Peyer's patch (tissue), 4 donors: ENCODE measurements around the gene NAP1L4. TPM values are rescaled to one million over a fixed set of nuclear protein-coding genes. Genes with fewer than 3 reads are reported as not detected.

ENCODE experiments used
- DNase-seq, 3 donors: peaks; one replicate each; pipeline ENCODE4 v3.0.0-alpha.2; 2017 to 2019
- H3K27ac ChIP-seq, 4 donors: fragments of 200-600 bp; sonication (generic); one replicate each; pipeline ENCODE4 v1.5.1; 2016 to 2019
- H3K27me3 ChIP-seq, 2 donors: fragments of 200-600 bp; sonication (generic); one replicate each; pipeline ENCODE4 v1.5.1; 2019
- H3K36me3 ChIP-seq, 3 donors: fragments of 200-600 bp; sonication (generic); one replicate each; pipeline ENCODE4 v1.5.1; 2016 to 2019
- H3K4me1 ChIP-seq, 4 donors: fragments of 200-600 bp; sonication (generic); one replicate each; pipeline ENCODE4 v1.5.1; 2016 to 2019
- H3K4me3 ChIP-seq, 4 donors: fragments of 200-600 bp; sonication (generic); 1 replicate in 3 of 4; 2 replicates in 1 of 4; pipeline ENCODE4 v1.5.1; 2016 to 2019; ENCODE audit warnings: mild to moderate bottlenecking in 1 of 4
- H3K9me3 ChIP-seq, 4 donors: fragments of 200-600 bp; sonication (generic); one replicate each; pipeline ENCODE4 v1.5.1; 2016 to 2019; ENCODE audit warnings: mild to moderate bottlenecking in 1 of 4
- CTCF ChIP-seq, 6 experiments: fragments of 450-650 bp in 4 of 6; fragments of 200-600 bp in 2 of 6; sonication (generic) in 1 of 6; IDR thresholded peaks; one replicate each; pipeline ENCODE4 v1.5.1; 2017 to 2019; ENCODE audit warnings: antibody characterized with exemption in 6 of 6, mild to moderate bottlenecking in 3 of 6, moderate library complexity in 1 of 6
- POLR2A ChIP-seq, 2 donors: fragments of 450-650 bp; IDR thresholded peaks; one replicate each; pipeline ENCODE4 v1.5.1; 2017; ENCODE audit warnings: antibody characterized with exemption in 2 of 2, mild to moderate bottlenecking in 2 of 2, moderate library complexity in 2 of 2
- total RNA-seq, 4 donors: library from RNA; depleted of rRNA; stranded (reverse); fragments of >200 nt; gene quantifications; one replicate each; pipeline ENCODE4 v1.1.0, GENCODE V29; 2016

The NAP1L4 gene
- total RNA-seq, 4 donors from 2014 or later = 87.6 to 177 (median 119) TPM

- TF ChIP-seq CTCF (IDR thresholded peaks at IDR 0.05) = no peak
- DNase-seq = no peak
- H3K27ac ChIP-seq = peak overlapping the region in 1 of 4 donors; percentile 17
- peaks cover 0 to 68% (median 0%) of the 10 kb centered on the region in 3 donors for H3K36me3 ChIP-seq
- no peak overlapping the region for H3K4me3 ChIP-seq
- peaks cover 0 to 16% (median 7%) of the 10 kb centered on the region in 4 donors for H3K4me1 ChIP-seq
- no peaks in the 10 kb centered on the region for H3K27me3 ChIP-seq
- no peaks in the 10 kb centered on the region for H3K9me3 ChIP-seq
Measured at GRCh38 chr11:3022300-3022967, 30.3 kb upstream of the NAP1L4 start.

- DNase-seq = peak in 2 of 3 donors; percentile 63 to 71
Measured at GRCh38 chr11:3021125-3021524, 29.0 kb upstream of the NAP1L4 start.

GRCh38 chr11:3020011-3020410, 27.9 kb upstream of the NAP1L4 start:
- Histone ChIP-seq H3K4me1 (peaks cover 0 to 16% (median 7%) of the 10 kb centered on the region in 4 donors), H3K9me3 (no peaks in the 10 kb centered on the region), H3K27me3 (no peaks in the 10 kb centered on the region), H3K27ac (no peak overlapping the region), H3K4me3 (no peak overlapping the region), H3K36me3 (peaks cover 0 to 69% (median 0%) of the 10 kb centered on the region in 3 donors)
- TF ChIP-seq CTCF (IDR thresholded peaks at IDR 0.05) (no peak), POLR2A (IDR thresholded peaks at IDR 0.05) (no peak)
- no peak for DNase-seq

More at GRCh38 chr11:3021125-3021524, 29.0 kb upstream of the NAP1L4 start:
- H3K4me3 ChIP-seq = no peak overlapping the region
- H3K9me3 ChIP-seq = no peaks in the 10 kb centered on the region
- peak in 4 of 6 experiments; percentile 49 to 74 (median 71) for TF ChIP-seq CTCF (IDR thresholded peaks at IDR 0.05)
- no peak for TF ChIP-seq POLR2A (IDR thresholded peaks at IDR 0.05)
- H3K36me3 ChIP-seq = peaks cover 0 to 69% (median 0%) of the 10 kb centered on the region in 3 donors
- H3K27ac ChIP-seq = no peak overlapping the region
- H3K4me1 ChIP-seq = peaks cover 0 to 16% (median 7%) of the 10 kb centered on the region in 4 donors
- no peaks in the 10 kb centered on the region for H3K27me3 ChIP-seq

GRCh38 chr11:3018596-3018995, 26.5 kb upstream of the NAP1L4 start:
- Histone ChIP-seq H3K36me3 (peaks cover 0 to 72% (median 0%) of the 10 kb centered on the region in 3 donors), H3K9me3 (no peaks in the 10 kb centered on the region), H3K27ac (no peak overlapping the region), H3K27me3 (no peaks in the 10 kb centered on the region), H3K4me1 (peaks cover 0 to 16% (median 7%) of the 10 kb centered on the region in 4 donors), H3K4me3 (no peak overlapping the region)
- DNase-seq = no peak
- TF ChIP-seq POLR2A (IDR thresholded peaks at IDR 0.05) (no peak), CTCF (IDR thresholded peaks at IDR 0.05) (no peak)

GRCh38 chr11:3016861-3017260, 24.7 kb upstream of the NAP1L4 start:
- Histone ChIP-seq H3K27ac (no peak overlapping the region), H3K36me3 (peaks cover 0 to 83% (median 0%) of the 10 kb centered on the region in 3 donors), H3K4me3 (no peak overlapping the region), H3K27me3 (no peaks in the 10 kb centered on the region), H3K4me1 (peaks cover 0 to 9% (median 2%) of the 10 kb centered on the region in 4 donors), H3K9me3 (no peaks in the 10 kb centered on the region)
- no peak for DNase-seq
- no peak for TF ChIP-seq POLR2A (IDR thresholded peaks at IDR 0.05)
- TF ChIP-seq CTCF (IDR thresholded peaks at IDR 0.05) = no peak
